WTC11 (cell line): Measurements from ENCODE around the gene TBC1D24. TPM values are rescaled to one million over a fixed set of nuclear protein-coding genes. Genes with fewer than 3 reads are reported as not detected.

Source experiments
- ATAC-seq: fragments of 200-7000 bp; cut with Tn5 transposase; 2 replicates; pipeline ENCODE4 v1.10.0; 2021; ENCODE audit warnings: mild to moderate bottlenecking, moderate library complexity
- CTCF ChIA-PET: fragments of 300-600 bp; sonication (Branson Sonifier 250); formaldehyde crosslinking; loops from one replicate; lab custom pipeline; 2021; ENCODE audit warnings: antibody characterized with exemption; lab: Charles Lee
- POLR2A ChIA-PET: fragments of 350-600 bp; sonication (Branson Sonifier 250); formaldehyde crosslinking; loops from one replicate; lab custom pipeline; 2021; ENCODE audit warnings: antibody characterized with exemption; lab: Charles Lee
- DNase-seq: peaks from one replicate; pipeline ENCODE4 v3.0.0; 2021; ENCODE audit warnings: low spot score
- H3K27ac Mint-ChIP-seq: 2 replicates; pipeline ENCODE4 v1.8.0; 2021; ENCODE audit warnings: mixed read lengths
- H3K27me3 Mint-ChIP-seq: 2 replicates; pipeline ENCODE4 v1.8.0; 2021; ENCODE audit warnings: low read depth, mild to moderate bottlenecking, moderate library complexity, mixed read lengths
- H3K36me3 Mint-ChIP-seq: 2 replicates; pipeline ENCODE4 v1.8.0; 2021; ENCODE audit warnings: mixed read lengths
- H3K4me1 Mint-ChIP-seq: 2 replicates; pipeline ENCODE4 v1.8.0; 2022; ENCODE audit warnings: mixed read lengths
- H3K4me3 Mint-ChIP-seq: 2 replicates; pipeline ENCODE4 v1.8.0; 2021; ENCODE audit warnings: mild to moderate bottlenecking, moderate library complexity, mixed read lengths
- H3K9me3 Mint-ChIP-seq: 2 replicates; pipeline ENCODE4 v1.8.0; 2021; ENCODE audit warnings: mixed read lengths
- GABPB1 ChIP-seq: sonication (generic); formaldehyde crosslinking; IDR thresholded peaks from 2 replicates; pipeline ENCODE4 v1.8.1; 2023; ENCODE audit warnings: mild to moderate bottlenecking, missing genetic modification reagents
- GRHL2 ChIP-seq: fragments of 250-450 bp; sonication (Bioruptor Pico); IDR thresholded peaks from 2 replicates; pipeline ENCODE4 v1.8.0; 2022; ENCODE audit warnings: mild to moderate bottlenecking, moderate library complexity; ENCODE audit not compliant: insufficient replicate concordance, severe bottlenecking
- IRF2 ChIP-seq: sonication (generic); formaldehyde crosslinking; IDR thresholded peaks from 2 replicates; pipeline ENCODE4 v1.8.0; 2022; ENCODE audit warnings: low read depth, missing genetic modification reagents, borderline replicate concordance
- KAT7 ChIP-seq: sonication (generic); formaldehyde crosslinking; IDR thresholded peaks from 2 replicates; pipeline ENCODE4 v1.8.1; 2023; ENCODE audit warnings: missing genetic modification reagents, mild to moderate bottlenecking, borderline replicate concordance
- MXD4 ChIP-seq: fragments of 250-450 bp; sonication (Bioruptor Pico); IDR thresholded peaks from 2 replicates; pipeline ENCODE4 v1.8.0; 2021; ENCODE audit warnings: mild to moderate bottlenecking, moderate library complexity, borderline replicate concordance
- NR2C2 ChIP-seq: sonication (generic); formaldehyde crosslinking; IDR thresholded peaks from 2 replicates; pipeline ENCODE4 v1.8.0; 2022; ENCODE audit warnings: mild to moderate bottlenecking, missing genetic modification reagents
- SMAD4 ChIP-seq: sonication (generic); formaldehyde crosslinking; IDR thresholded peaks from 2 replicates; pipeline ENCODE4 v1.8.0; 2022; ENCODE audit warnings: mild to moderate bottlenecking, missing genetic modification reagents
- SOX15 ChIP-seq: fragments of 250-450 bp; sonication (Bioruptor Pico); IDR thresholded peaks from 2 replicates; pipeline ENCODE4 v1.9.0; 2021; ENCODE audit warnings: mild to moderate bottlenecking
- TCF7 ChIP-seq: sonication (generic); formaldehyde crosslinking; IDR thresholded peaks from 2 replicates; pipeline ENCODE4 v1.8.0; 2022; ENCODE audit warnings: mild to moderate bottlenecking, low read depth, missing genetic modification reagents, moderate library complexity
- ZNF219 ChIP-seq: sonication (generic); formaldehyde crosslinking; IDR thresholded peaks from 2 replicates; pipeline ENCODE4 v1.8.0; 2023; ENCODE audit warnings: missing genetic modification reagents, mild to moderate bottlenecking, borderline replicate concordance
- total RNA-seq: library from RNA; stranded (reverse); gene quantifications from 3 replicates; pipeline ENCODE4 v1.2.3, GENCODE V29; 2021
- TF ChIP-seq, protein P1 (sequence below): fragments of 250-450 bp; sonication (Bioruptor Pico); IDR thresholded peaks from 2 replicates; pipeline ENCODE4 v1.9.0; 2021; ENCODE audit warnings: mild to moderate bottlenecking, borderline replicate concordance
- TF ChIP-seq, protein P2 (sequence below): sonication (generic); formaldehyde crosslinking; IDR thresholded peaks from 2 replicates; pipeline ENCODE4 v1.8.1; 2023; ENCODE audit warnings: mild to moderate bottlenecking, moderate library complexity, missing genetic modification reagents
- TF ChIP-seq, protein P3 (sequence below): sonication (generic); formaldehyde crosslinking; conservative IDR thresholded peaks from 2 replicates; pipeline ENCODE4 v1.8.1; 2023; ENCODE audit warnings: mild to moderate bottlenecking, low read depth, missing genetic modification reagents, moderate library complexity
- TF ChIP-seq, protein P4 (sequence below): fragments of 200-600 bp; IDR thresholded peaks from 2 replicates; pipeline ENCODE4 v1.8.0; 2022; ENCODE audit warnings: antibody characterized with exemption
- TF ChIP-seq, protein P5 (sequence below): sonication (generic); formaldehyde crosslinking; IDR thresholded peaks from 2 replicates; pipeline ENCODE4 v1.8.0; 2022; ENCODE audit warnings: mild to moderate bottlenecking, missing genetic modification reagents

The TBC1D24 gene
- total RNA-seq, 1 experiment from 2014 or later, result 21.0 TPM

DNA sequence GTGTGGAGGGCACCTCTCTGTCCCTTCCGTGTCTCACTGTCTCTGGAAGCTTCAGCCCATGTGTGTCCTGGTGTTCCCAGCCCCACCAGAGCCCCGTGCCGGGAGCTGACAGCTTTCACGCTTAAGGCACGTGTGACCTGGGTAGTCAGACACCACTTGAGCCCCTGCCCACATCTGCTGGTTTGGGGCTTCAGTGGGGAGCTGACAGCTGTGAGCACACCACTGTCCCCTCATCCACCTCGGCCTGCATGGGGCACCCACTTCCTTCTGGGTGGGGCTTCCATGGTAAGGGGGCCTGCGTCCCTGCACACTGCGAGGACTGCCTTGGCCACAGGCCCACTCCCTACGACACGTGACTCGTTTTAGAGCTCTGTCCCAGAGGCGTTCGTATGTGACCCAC lies 17.7 kb upstream of the TBC1D24 start:
- Mint-ChIP-seq H3K27me3 (no peaks in the 10 kb centered on the region), H3K4me1 (peaks cover 10% of the 10 kb centered on the region), H3K9me3 (no peaks in the 10 kb centered on the region), H3K36me3 (peaks cover 39% of the 10 kb centered on the region), H3K27ac (no peak overlapping the region; the same call in 1 of the 2 replicates), H3K4me3 (no peak overlapping the region)
- ChIA-PET CTCF (interaction anchor here (1.0 to 3.8 kb wide), 2 partner anchors 29 to 44 kb away, joined by 3 to 42 read pairs; no protein-coding TSS in a partner anchor), POLR2A (interaction anchor here (0.5 to 0.7 kb wide), 3 partner anchors 184 to 439 kb away, joined by 4 to 5 read pairs (median 4); no protein-coding TSS in a partner anchor)
- ATAC-seq (no peak), DNase-seq (no peak)
- TF ChIP-seq, protein P1, sequence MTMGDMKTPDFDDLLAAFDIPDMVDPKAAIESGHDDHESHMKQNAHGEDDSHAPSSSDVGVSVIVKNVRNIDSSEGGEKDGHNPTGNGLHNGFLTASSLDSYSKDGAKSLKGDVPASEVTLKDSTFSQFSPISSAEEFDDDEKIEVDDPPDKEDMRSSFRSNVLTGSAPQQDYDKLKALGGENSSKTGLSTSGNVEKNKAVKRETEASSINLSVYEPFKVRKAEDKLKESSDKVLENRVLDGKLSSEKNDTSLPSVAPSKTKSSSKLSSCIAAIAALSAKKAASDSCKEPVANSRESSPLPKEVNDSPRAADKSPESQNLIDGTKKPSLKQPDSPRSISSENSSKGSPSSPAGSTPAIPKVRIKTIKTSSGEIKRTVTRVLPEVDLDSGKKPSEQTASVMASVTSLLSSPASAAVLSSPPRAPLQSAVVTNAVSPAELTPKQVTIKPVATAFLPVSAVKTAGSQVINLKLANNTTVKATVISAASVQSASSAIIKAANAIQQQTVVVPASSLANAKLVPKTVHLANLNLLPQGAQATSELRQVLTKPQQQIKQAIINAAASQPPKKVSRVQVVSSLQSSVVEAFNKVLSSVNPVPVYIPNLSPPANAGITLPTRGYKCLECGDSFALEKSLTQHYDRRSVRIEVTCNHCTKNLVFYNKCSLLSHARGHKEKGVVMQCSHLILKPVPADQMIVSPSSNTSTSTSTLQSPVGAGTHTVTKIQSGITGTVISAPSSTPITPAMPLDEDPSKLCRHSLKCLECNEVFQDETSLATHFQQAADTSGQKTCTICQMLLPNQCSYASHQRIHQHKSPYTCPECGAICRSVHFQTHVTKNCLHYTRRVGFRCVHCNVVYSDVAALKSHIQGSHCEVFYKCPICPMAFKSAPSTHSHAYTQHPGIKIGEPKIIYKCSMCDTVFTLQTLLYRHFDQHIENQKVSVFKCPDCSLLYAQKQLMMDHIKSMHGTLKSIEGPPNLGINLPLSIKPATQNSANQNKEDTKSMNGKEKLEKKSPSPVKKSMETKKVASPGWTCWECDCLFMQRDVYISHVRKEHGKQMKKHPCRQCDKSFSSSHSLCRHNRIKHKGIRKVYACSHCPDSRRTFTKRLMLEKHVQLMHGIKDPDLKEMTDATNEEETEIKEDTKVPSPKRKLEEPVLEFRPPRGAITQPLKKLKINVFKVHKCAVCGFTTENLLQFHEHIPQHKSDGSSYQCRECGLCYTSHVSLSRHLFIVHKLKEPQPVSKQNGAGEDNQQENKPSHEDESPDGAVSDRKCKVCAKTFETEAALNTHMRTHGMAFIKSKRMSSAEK, result no peak
- no peak for TF ChIP-seq ZNF219 (CRISPR knock-in tag)
- TF ChIP-seq NR2C2 (CRISPR knock-in tag), result no peak
- no peak for TF ChIP-seq MXD4 (CRISPR knock-in tag)
- no peak for TF ChIP-seq TCF7 (CRISPR knock-in tag)
- TF ChIP-seq IRF2 (CRISPR knock-in tag), result no peak
- TF ChIP-seq, protein P2, sequence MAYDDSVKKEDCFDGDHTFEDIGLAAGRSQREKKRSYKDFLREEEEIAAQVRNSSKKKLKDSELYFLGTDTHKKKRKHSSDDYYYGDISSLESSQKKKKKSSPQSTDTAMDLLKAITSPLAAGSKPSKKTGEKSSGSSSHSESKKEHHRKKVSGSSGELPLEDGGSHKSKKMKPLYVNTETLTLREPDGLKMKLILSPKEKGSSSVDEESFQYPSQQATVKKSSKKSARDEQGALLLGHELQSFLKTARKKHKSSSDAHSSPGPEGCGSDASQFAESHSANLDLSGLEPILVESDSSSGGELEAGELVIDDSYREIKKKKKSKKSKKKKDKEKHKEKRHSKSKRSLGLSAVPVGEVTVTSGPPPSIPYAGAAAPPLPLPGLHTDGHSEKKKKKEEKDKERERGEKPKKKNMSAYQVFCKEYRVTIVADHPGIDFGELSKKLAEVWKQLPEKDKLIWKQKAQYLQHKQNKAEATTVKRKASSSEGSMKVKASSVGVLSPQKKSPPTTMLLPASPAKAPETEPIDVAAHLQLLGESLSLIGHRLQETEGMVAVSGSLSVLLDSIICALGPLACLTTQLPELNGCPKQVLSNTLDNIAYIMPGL (CRISPR knock-in tag), result no peak
- TF ChIP-seq SOX15 (CRISPR knock-in tag), result no peak
- no peak for TF ChIP-seq KAT7 (CRISPR knock-in tag)
- no peak for TF ChIP-seq GRHL2 (CRISPR knock-in tag)
- TF ChIP-seq, protein P3, sequence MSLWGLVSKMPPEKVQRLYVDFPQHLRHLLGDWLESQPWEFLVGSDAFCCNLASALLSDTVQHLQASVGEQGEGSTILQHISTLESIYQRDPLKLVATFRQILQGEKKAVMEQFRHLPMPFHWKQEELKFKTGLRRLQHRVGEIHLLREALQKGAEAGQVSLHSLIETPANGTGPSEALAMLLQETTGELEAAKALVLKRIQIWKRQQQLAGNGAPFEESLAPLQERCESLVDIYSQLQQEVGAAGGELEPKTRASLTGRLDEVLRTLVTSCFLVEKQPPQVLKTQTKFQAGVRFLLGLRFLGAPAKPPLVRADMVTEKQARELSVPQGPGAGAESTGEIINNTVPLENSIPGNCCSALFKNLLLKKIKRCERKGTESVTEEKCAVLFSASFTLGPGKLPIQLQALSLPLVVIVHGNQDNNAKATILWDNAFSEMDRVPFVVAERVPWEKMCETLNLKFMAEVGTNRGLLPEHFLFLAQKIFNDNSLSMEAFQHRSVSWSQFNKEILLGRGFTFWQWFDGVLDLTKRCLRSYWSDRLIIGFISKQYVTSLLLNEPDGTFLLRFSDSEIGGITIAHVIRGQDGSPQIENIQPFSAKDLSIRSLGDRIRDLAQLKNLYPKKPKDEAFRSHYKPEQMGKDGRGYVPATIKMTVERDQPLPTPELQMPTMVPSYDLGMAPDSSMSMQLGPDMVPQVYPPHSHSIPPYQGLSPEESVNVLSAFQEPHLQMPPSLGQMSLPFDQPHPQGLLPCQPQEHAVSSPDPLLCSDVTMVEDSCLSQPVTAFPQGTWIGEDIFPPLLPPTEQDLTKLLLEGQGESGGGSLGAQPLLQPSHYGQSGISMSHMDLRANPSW (CRISPR knock-in tag), result no peak
- TF ChIP-seq, protein P4, sequence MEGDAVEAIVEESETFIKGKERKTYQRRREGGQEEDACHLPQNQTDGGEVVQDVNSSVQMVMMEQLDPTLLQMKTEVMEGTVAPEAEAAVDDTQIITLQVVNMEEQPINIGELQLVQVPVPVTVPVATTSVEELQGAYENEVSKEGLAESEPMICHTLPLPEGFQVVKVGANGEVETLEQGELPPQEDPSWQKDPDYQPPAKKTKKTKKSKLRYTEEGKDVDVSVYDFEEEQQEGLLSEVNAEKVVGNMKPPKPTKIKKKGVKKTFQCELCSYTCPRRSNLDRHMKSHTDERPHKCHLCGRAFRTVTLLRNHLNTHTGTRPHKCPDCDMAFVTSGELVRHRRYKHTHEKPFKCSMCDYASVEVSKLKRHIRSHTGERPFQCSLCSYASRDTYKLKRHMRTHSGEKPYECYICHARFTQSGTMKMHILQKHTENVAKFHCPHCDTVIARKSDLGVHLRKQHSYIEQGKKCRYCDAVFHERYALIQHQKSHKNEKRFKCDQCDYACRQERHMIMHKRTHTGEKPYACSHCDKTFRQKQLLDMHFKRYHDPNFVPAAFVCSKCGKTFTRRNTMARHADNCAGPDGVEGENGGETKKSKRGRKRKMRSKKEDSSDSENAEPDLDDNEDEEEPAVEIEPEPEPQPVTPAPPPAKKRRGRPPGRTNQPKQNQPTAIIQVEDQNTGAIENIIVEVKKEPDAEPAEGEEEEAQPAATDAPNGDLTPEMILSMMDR, result no peak
- TF ChIP-seq, protein P5, sequence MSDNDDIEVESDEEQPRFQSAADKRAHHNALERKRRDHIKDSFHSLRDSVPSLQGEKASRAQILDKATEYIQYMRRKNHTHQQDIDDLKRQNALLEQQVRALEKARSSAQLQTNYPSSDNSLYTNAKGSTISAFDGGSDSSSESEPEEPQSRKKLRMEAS (CRISPR knock-in tag), result no peak
- TF ChIP-seq GABPB1 (CRISPR knock-in tag), result no peak
- no peak for TF ChIP-seq SMAD4 (CRISPR knock-in tag)
